OCI-LY1 (cell line): ENCODE data around the gene SH3D21.

ENCODE experiments used
- CTCF ChIP-seq: fragments of 200-600 bp; sonication (generic), shearing (Covaris generic); IDR thresholded peaks from 2 replicates; pipeline ENCODE4 v1.5.1; 2017; ENCODE audit warnings: mild to moderate bottlenecking, antibody characterized with exemption, low read length, moderate library complexity, mixed read lengths
- EZH2 ChIP-seq: fragments of 200-600 bp; sonication (generic), shearing (Covaris generic); IDR thresholded peaks from 2 replicates; pipeline ENCODE4 v1.8.0; 2017; ENCODE audit warnings: borderline replicate concordance, mixed run types, mild to moderate bottlenecking, antibody characterized with exemption, low read length, moderate library complexity, mixed read lengths

DNA sequence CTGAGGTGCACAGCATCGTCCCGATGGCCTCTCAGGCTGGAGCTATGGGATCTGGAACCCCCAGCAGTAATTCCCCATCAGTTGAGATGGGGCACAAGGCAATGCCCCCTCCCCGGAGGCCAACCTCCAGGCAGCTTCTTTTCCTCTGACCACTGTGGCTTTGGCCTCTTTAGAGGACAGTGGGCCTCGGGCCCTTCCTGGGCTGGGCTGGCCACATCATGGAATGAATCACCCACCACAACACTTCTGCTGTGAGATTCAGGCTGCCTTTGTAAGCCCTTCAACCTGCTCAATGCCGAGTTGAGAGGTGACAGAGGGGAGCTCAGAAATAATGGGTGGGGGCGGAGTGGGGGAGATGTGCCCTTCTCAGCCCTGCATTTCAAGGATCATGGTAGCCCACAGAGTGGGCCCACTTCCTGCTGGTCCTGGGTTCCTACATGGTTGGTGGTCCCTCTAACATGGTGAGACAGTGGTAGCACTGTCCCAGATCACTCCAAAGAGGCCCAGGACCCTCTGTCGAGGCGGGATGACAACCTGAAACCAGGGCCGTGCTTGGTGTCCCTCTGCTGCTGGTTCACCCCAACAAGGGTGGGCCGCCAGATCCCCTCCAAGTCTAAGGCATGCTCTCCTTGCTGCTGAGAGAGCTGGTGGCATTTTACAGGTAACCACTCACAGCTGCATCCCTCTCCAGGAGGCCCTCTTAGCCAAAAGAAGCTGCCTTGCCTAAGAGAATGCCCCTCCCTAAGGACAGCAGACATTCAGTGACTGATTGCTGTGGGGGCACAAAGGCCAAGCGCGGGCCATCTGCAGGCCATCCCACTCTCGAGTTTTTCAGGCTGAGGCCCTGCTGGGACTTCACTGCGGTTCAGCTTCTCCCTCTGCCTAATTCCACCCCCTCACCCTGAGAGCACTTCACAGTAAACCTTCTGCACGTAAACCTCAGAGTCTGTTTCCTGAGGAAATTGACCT lies 47.0 kb downstream of the SH3D21 start:
- TF ChIP-seq CTCF (no peak), EZH2 (no peak)
